ENCODE results near the gene SNCA.

- no peak for TF ChIP-seq CREB1 (IDR thresholded peaks at IDR 0.05; ENCODE audit: low read depth)
- TF ChIP-seq NFIC (IDR thresholded peaks at IDR 0.05) = no peak
- TF ChIP-seq FOXM1 (IDR thresholded peaks at IDR 0.05; ENCODE audit: borderline replicate concordance, low read depth) = no peak
- no peak for TF ChIP-seq REST (IDR thresholded peaks at IDR 0.05; ENCODE audit: low read depth)
- TF ChIP-seq MAX (IDR thresholded peaks at IDR 0.05) = no peak
- no peak for TF ChIP-seq EP300 (IDR thresholded peaks at IDR 0.05; ENCODE audit: borderline replicate concordance)
- no peak for TF ChIP-seq YY1 (IDR thresholded peaks at IDR 0.05; ENCODE audit: low read depth)
- no peak for TF ChIP-seq TAF1 (IDR thresholded peaks at IDR 0.05; ENCODE audit: low read depth)
These were observed 773 bp downstream of the SNCA start for GRCh38 chr4:89836031-89836745.
